Retina (tissue), 1 donor: ENCODE results near the gene DHX57.

ENCODE experiments used
- DNase-seq: peaks from one replicate; pipeline ENCODE4 v3.0.0-alpha.2; 2016

The DHX57 gene

GRCh38 chr2:38875576-38876367 is at the start of gene DHX57, which contains the start of gene MORN2:
TSS of gene DHX57 (minus strand) at chr2:38875934. CDS start at chr2:38868405, 7,529 bp downstream.
TSS of gene MORN2 (plus strand) at chr2:38875976.
- peak; percentile 96 for DNase-seq

- no peak for DNase-seq
Observed at GRCh38 chr2:38922902-38923301, 47.2 kb upstream of the DHX57 start.

GRCh38 chr2:38922389-38922788 is 46.7 kb upstream of the DHX57 start:
- no peak for DNase-seq

GRCh38 chr2:38912619-38913018 is 36.9 kb upstream of the DHX57 start:
- DNase-seq: no peak

- no peak for DNase-seq
Observed at GRCh38 chr2:38911191-38911590, 35.5 kb upstream of the DHX57 start.

GRCh38 chr2:38909872-38910271 is 34.1 kb upstream of the DHX57 start:
- DNase-seq: no peak

GRCh38 chr2:38907743-38908562 is 32.2 kb upstream of the DHX57 start:
- DNase-seq: no peak

- no peak for DNase-seq
Observed at GRCh38 chr2:38907242-38907641, 31.5 kb upstream of the DHX57 start.

GRCh38 chr2:38905251-38905650 is 29.5 kb upstream of the DHX57 start:
- no peak for DNase-seq

GRCh38 chr2:38900726-38901125 is 25.0 kb upstream of the DHX57 start:
- no peak for DNase-seq

- DNase-seq: no peak
Observed at GRCh38 chr2:38898256-38898655, 22.5 kb upstream of the DHX57 start.

GRCh38 chr2:38892819-38893218 is 17.1 kb upstream of the DHX57 start:
- DNase-seq: no peak

- DNase-seq: no peak
Observed at GRCh38 chr2:38889575-38889974, 13.8 kb upstream of the DHX57 start, which contains the start of gene ARHGEF33. TSS of gene ARHGEF33 (plus strand) at chr2:38889875. CDS start at chr2:38919448, 29,573 bp downstream.

GRCh38 chr2:38889045-38889444 is 13.3 kb upstream of the DHX57 start:
- no peak for DNase-seq

GRCh38 chr2:38887902-38888554 is 12.3 kb upstream of the DHX57 start:
- DNase-seq: no peak

- DNase-seq: no peak
Observed at GRCh38 chr2:38887347-38887746, 11.6 kb upstream of the DHX57 start.

- DNase-seq: no peak
Observed at GRCh38 chr2:38886063-38886462, 10.3 kb upstream of the DHX57 start.

- no peak for DNase-seq
Observed at GRCh38 chr2:38876407-38876806, 673 bp upstream of the DHX57 start.

- DNase-seq: no peak
Observed at GRCh38 chr2:38875227-38875575, 533 bp downstream of the DHX57 start.

- no peak for DNase-seq
Observed at GRCh38 chr2:38873763-38874162, 2.0 kb downstream of the DHX57 start.

- DNase-seq: no peak
Observed at GRCh38 chr2:38871432-38871831, 4.3 kb downstream of the DHX57 start.

GRCh38 chr2:38866773-38867443 is 8.8 kb downstream of the DHX57 start:
- no peak for DNase-seq
